ENCODE measurements around the gene OR8G1.

Gene OR8G1

DNA sequence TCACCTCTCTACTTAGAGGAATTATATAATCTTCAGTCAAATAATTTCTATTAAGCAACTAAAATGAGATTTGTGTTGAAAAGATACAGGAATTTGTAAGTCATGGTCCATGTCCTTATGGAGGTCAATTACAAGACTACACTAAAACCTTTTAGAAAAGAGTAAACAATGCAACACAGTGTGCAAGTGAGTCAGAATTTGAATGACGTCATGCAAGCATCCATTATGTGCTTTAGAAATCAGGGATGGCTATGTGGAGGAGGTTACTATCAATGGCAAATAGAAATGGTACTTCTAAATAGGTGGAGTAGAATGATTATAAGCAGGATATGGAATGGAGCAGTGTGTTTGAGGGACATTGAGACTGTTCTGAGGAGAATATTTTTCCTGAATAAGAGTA, 41.2 kb upstream of the OR8G1 start:
- Histone ChIP-seq H3K9ac (ENCODE audit: low read length) (no peak overlapping the region), H3K27ac (ENCODE audit: low read depth, low read length) (no peak overlapping the region), H3K36me3 (ENCODE audit: low read length) (no peaks in the 10 kb centered on the region), H4K20me1 (ENCODE audit: low read depth, low read length) (no peaks in the 10 kb centered on the region), H3K79me2 (ENCODE audit: insufficient read depth, low read length) (no peaks in the 10 kb centered on the region), H3K4me3 (ENCODE audit: insufficient read depth, low read length, poor library complexity, severe bottlenecking) (no peak overlapping the region), H3K4me2 (ENCODE audit: low read depth, low read length, poor library complexity, severe bottlenecking) (no peak overlapping the region), H3F3A (ENCODE audit: insufficient read depth) (no peaks in the 10 kb centered on the region), H3K27me3 (ENCODE audit: low read length) (no peaks in the 10 kb centered on the region), H3K9me3 (ENCODE audit: insufficient read depth, low read length) (no peaks in the 10 kb centered on the region), H2AFZ (ENCODE audit: low read depth, low read length, severe bottlenecking) (no peak overlapping the region), H3K9me2 (replicated peaks; ENCODE audit: insufficient read depth, low read length) (no peaks in the 10 kb centered on the region)
- no peak for TF ChIP-seq CTCF (IDR thresholded peaks at IDR 0.05; ENCODE audit: insufficient read depth, low read length, poor library complexity, severe bottlenecking)

- Histone ChIP-seq H3K27me3 (ENCODE audit: low read length) (no peaks in the 10 kb centered on the region), H4K20me1 (ENCODE audit: low read depth, low read length) (no peaks in the 10 kb centered on the region)
- no peak for TF ChIP-seq EZH2phosphoT487 (conservative IDR thresholded peaks at IDR 0.05; ENCODE audit: low read length)
- TF ChIP-seq CTCF (IDR thresholded peaks at IDR 0.05; ENCODE audit: insufficient read depth, low read length, poor library complexity, severe bottlenecking) = no peak
Observed at GRCh38 chr11:124200671-124201070, 40.2 kb upstream of the OR8G1 start.

DNA sequence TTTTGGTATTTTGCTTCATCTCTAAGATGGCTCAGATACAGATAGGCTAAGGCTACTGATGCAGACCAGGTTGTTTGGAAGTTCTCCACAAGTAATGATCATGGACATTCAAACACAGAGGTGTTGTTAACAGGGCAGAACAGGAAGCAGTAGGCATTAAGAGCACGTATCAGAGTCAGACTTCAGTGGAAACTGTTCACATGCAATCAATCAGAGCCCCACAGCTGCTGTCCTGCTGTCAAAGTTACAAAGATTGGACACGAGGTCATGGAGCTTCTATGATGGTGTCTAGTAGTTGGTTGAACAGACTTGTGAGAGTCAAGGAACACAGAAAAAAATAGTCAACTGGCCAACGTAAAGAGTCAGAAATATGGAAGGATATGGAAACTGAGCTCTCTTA, 37.9 kb upstream of the OR8G1 start:
- no peak overlapping the region for H2AFZ ChIP-seq (ENCODE audit: low read depth, low read length, severe bottlenecking)
- no peak for TF ChIP-seq CTCF (IDR thresholded peaks at IDR 0.05; ENCODE audit: insufficient read depth, low read length, poor library complexity, severe bottlenecking)
- TF ChIP-seq EZH2phosphoT487 (conservative IDR thresholded peaks at IDR 0.05; ENCODE audit: low read length) = no peak
- H3K27ac ChIP-seq (ENCODE audit: low read depth, low read length) = no peak overlapping the region
- no peaks in the 10 kb centered on the region for H4K20me1 ChIP-seq (ENCODE audit: low read depth, low read length)
- H3K9me2 ChIP-seq (replicated peaks; ENCODE audit: insufficient read depth, low read length) = no peaks in the 10 kb centered on the region
- no peak overlapping the region for H3K4me3 ChIP-seq (ENCODE audit: insufficient read depth, low read length, poor library complexity, severe bottlenecking)
- H3F3A ChIP-seq (ENCODE audit: insufficient read depth) = no peaks in the 10 kb centered on the region
- no peak overlapping the region for H3K9ac ChIP-seq (ENCODE audit: low read length)
- no peak overlapping the region for H3K4me2 ChIP-seq (ENCODE audit: low read depth, low read length, poor library complexity, severe bottlenecking)
- H3K27me3 ChIP-seq (ENCODE audit: low read length) = no peaks in the 10 kb centered on the region
- no peaks in the 10 kb centered on the region for H3K79me2 ChIP-seq (ENCODE audit: insufficient read depth, low read length)
- H3K36me3 ChIP-seq (ENCODE audit: low read length) = no peaks in the 10 kb centered on the region
- H3K9me3 ChIP-seq (ENCODE audit: insufficient read depth, low read length) = no peaks in the 10 kb centered on the region

More at GRCh38 chr11:124200671-124201070, 40.2 kb upstream of the OR8G1 start:
- no peaks in the 10 kb centered on the region for H3K36me3 ChIP-seq (ENCODE audit: low read length)
- no peak overlapping the region for H3K4me2 ChIP-seq (ENCODE audit: low read depth, low read length, poor library complexity, severe bottlenecking)
- no peaks in the 10 kb centered on the region for H3K9me3 ChIP-seq (ENCODE audit: insufficient read depth, low read length)
- H3K79me2 ChIP-seq (ENCODE audit: insufficient read depth, low read length) = no peaks in the 10 kb centered on the region
- no peak overlapping the region for H3K4me3 ChIP-seq (ENCODE audit: insufficient read depth, low read length, poor library complexity, severe bottlenecking)
- H3K9ac ChIP-seq (ENCODE audit: low read length) = no peak overlapping the region
- H3K9me2 ChIP-seq (replicated peaks; ENCODE audit: insufficient read depth, low read length) = no peaks in the 10 kb centered on the region
- H2AFZ ChIP-seq (ENCODE audit: low read depth, low read length, severe bottlenecking) = no peak overlapping the region
- no peaks in the 10 kb centered on the region for H3F3A ChIP-seq (ENCODE audit: insufficient read depth)
- H3K27ac ChIP-seq (ENCODE audit: low read depth, low read length) = no peak overlapping the region

GRCh38 chr11:124204008-124204407, 36.9 kb upstream of the OR8G1 start:
- Histone ChIP-seq H3K9me2 (replicated peaks; ENCODE audit: insufficient read depth, low read length) (no peaks in the 10 kb centered on the region), H3K79me2 (ENCODE audit: insufficient read depth, low read length) (no peaks in the 10 kb centered on the region), H3K4me3 (ENCODE audit: insufficient read depth, low read length, poor library complexity, severe bottlenecking) (no peak overlapping the region), H3K9ac (ENCODE audit: low read length) (no peak overlapping the region), H2AFZ (ENCODE audit: low read depth, low read length, severe bottlenecking) (no peak overlapping the region), H3K9me3 (ENCODE audit: insufficient read depth, low read length) (no peaks in the 10 kb centered on the region), H3K4me2 (ENCODE audit: low read depth, low read length, poor library complexity, severe bottlenecking) (no peak overlapping the region), H3F3A (ENCODE audit: insufficient read depth) (no peaks in the 10 kb centered on the region), H3K36me3 (ENCODE audit: low read length) (no peaks in the 10 kb centered on the region), H4K20me1 (ENCODE audit: low read depth, low read length) (no peaks in the 10 kb centered on the region), H3K27me3 (ENCODE audit: low read length) (no peaks in the 10 kb centered on the region), H3K27ac (ENCODE audit: low read depth, low read length) (no peak overlapping the region)
- TF ChIP-seq EZH2phosphoT487 (conservative IDR thresholded peaks at IDR 0.05; ENCODE audit: low read length) = no peak

Data from SU-DHL-6 (cell line).